ENCODE data around the gene BSDC1.

GRCh38 chr1:32350785-32351398 lies 43.3 kb downstream of the BSDC1 start:
- TF ChIP-seq CTCF (IDR thresholded peaks at IDR 0.05) (peak; percentile 68), SMC3 (IDR thresholded peaks at IDR 0.05; ENCODE audit: low read depth, low read length) (no peak), POLR2AphosphoS5 (IDR thresholded peaks at IDR 0.05; ENCODE audit: low read depth, low read length) (no peak), GABPA (IDR thresholded peaks at IDR 0.05; ENCODE audit: low read depth) (no peak), MAX (IDR thresholded peaks at IDR 0.05; ENCODE audit: low read depth) (peak; percentile 100), JUND (IDR thresholded peaks at IDR 0.05) (no peak), RCOR1 (IDR thresholded peaks at IDR 0.05; ENCODE audit: low read length) (no peak), EP300 (IDR thresholded peaks at IDR 0.05; ENCODE audit: borderline replicate concordance in 1 of 2, low read depth in 1 of 2, low read length in 1 of 2) (no peak), MEF2A (IDR thresholded peaks at IDR 0.05; ENCODE audit: borderline replicate concordance, low read depth) (no peak), EZH2phosphoT487 (IDR thresholded peaks at IDR 0.05; ENCODE audit: borderline replicate concordance, low read depth) (no peak), REST (IDR thresholded peaks at IDR 0.05; ENCODE audit: low read depth, low read length) (no peak; the same call in 1 of the 2 replicates), YY1 (IDR thresholded peaks at IDR 0.05; ENCODE audit: low read depth) (no peak), NRF1 (IDR thresholded peaks at IDR 0.05; ENCODE audit: low read depth, low read length) (no peak), TCF12 (IDR thresholded peaks at IDR 0.05) (no peak)

All from SK-N-SH (cell line).